Measurements from ENCODE around the gene ZBTB24.

ZBTB24 gene

DNA sequence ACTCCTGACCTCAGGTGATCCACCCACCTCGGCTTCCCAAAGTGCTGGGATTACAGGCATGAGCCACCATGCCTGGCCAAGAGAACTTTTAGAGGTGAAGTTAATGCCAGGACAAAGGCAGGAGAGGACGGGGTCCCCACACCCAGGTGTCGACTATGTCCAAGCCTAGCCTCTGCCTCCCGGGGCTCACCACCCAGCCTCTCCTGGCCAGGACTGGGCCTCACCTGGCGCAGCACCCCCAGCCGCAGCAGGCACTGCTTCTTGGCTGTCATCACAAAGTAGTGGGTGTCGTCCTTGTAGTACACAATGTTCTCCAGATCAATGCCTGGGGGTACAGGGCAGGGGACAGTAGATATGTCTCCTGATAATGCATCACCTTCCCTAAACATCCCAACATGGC, 31.6 kb downstream of the ZBTB24 start:
- no peak for DNase-seq (ENCODE audit: low read depth in 2 of 2)

- DNase-seq (ENCODE audit: low read depth in 2 of 2) = no peak
Measured at GRCh38 chr6:109450801-109451200, 32.2 kb downstream of the ZBTB24 start.

DNA sequence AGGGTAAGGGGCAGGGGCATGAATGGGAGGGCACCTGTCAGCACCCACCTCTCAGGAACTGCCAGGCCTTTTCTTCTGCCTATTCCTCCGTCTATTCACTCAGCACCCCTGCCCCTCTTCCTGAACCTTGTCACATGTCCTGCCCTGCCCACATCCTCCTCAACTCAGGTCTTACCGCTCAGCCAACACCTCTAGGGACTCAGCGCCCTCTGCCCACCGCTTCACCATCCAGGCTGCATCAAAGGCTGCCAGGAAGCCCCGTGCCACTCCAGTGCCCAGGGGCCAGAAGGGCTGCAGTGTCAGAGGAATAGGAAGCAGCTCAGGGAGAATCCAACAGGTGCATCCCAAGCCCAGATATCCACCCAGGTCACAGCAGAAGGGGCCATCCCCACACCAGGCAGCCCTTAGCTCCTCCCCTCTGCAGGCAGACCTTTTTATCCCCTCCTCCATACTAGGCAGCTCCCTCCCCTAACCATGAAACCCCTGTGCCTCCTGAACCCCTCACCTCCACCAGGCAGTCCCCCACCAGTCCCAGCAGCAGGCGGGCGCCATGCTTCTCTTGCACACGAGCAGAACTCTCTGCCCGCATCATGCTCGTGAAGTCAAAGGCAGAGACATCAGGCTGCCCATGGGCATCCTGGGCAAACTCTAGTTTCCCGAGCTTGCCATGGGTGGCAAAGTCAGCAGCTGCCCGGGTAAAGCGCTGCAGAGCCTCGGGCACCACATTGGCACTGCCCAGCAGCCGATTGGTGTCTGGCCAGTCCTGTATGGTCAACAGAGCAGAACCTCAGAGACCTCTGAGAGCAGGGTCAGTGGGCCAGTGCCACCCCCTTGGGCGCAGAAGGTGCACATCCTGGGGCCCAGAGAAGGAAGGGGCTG, 33.0 kb downstream of the ZBTB24 start:
- no peak for DNase-seq (ENCODE audit: low read depth in 2 of 2)

GRCh38 chr6:109449064-109449794, 33.8 kb downstream of the ZBTB24 start:
- no peak for DNase-seq (ENCODE audit: low read depth in 2 of 2)

- no peak for DNase-seq (ENCODE audit: low read depth in 2 of 2)
Measured at GRCh38 chr6:109448615-109449014, 34.4 kb downstream of the ZBTB24 start.

DNA sequence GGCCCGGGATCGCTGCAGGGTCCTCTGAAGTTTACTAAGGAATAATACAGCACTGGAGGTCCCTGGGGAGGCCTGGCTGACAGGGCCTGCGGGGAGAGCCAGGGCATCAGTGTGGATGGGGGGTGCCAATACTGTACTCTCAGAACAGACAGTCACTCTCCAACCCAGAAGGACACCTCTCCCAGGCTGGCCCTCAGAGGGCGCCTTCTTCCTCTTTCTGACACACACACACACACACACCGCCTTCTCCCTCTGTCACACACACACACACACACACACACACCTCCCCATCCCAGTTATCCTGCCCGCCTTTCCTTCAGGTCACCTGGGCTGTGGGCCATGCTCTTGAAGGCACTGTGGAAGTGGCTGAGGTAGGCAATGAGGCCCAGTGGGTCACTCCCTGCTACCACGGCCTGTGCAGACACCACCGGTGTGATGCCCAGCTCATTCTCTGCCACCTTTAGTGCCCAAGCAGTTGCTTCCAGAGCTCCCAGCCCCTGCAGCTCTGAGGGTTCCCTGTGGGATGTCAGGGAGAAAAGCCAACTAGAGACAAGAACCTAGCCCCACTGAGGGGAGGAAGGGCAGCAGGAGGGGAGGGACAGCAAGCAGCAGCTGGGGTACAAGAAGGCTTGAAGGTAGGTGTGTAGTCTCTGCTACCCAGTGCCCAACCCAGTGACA, 35.0 kb downstream of the ZBTB24 start:
- DNase-seq (ENCODE audit: low read depth in 2 of 2) = no peak

- DNase-seq (ENCODE audit: low read depth in 2 of 2) = no peak
Measured at GRCh38 chr6:109447087-109447486, 35.9 kb downstream of the ZBTB24 start.

- no peak for DNase-seq (ENCODE audit: low read depth in 2 of 2)
Measured at GRCh38 chr6:109446541-109446940, 36.5 kb downstream of the ZBTB24 start.

- no peak for DNase-seq (ENCODE audit: low read depth in 2 of 2)
Measured at GRCh38 chr6:109446072-109446471, 36.9 kb downstream of the ZBTB24 start.

GRCh38 chr6:109445382-109445781, 37.6 kb downstream of the ZBTB24 start:
- no peak for DNase-seq (ENCODE audit: low read depth in 2 of 2)

- no peak for DNase-seq (ENCODE audit: low read depth in 2 of 2)
Measured at GRCh38 chr6:109443425-109443950, 39.5 kb downstream of the ZBTB24 start.

DNA sequence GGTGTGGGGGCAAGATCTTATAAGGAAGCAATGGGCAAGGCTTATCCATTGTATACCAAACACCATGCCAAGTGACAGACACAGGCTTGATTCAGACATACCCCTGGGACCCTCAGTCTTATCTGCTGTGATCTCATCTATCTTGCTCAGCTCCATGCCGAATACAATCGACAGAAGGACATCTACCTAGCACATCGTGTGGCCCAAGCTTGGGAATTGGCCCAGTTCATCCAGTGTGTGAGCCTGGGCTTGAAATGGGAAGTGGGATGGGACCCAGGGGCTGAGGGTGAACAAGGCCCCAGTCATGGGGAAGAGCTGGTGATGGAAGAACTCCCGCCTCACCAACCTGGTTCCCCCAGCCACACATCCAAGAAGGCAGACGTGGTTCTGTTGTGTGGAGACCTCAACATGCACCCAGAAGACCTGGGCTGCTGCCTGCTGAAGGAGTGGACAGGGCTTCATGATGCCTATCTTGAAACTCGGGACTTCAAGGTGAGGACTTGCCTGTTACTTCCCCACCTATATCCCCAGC, 40.6 kb downstream of the ZBTB24 start:
- no peak for DNase-seq (ENCODE audit: low read depth in 2 of 2)

- no peak for DNase-seq (ENCODE audit: low read depth in 2 of 2)
Measured at GRCh38 chr6:109441069-109441816, 41.8 kb downstream of the ZBTB24 start.

GRCh38 chr6:109440331-109441068, 42.5 kb downstream of the ZBTB24 start, which contains the start of the genes PPIL6 and SMPD2:
Gene PPIL6 (minus strand): TSS chr6:109440628. CDS start chr6:109440590, 38 bp downstream.
Gene SMPD2 (plus strand): TSS chr6:109440724. CDS start chr6:109441122, 398 bp downstream.
- peak; percentile 75 to 76 for DNase-seq (ENCODE audit: low read depth in 2 of 2)

DNA sequence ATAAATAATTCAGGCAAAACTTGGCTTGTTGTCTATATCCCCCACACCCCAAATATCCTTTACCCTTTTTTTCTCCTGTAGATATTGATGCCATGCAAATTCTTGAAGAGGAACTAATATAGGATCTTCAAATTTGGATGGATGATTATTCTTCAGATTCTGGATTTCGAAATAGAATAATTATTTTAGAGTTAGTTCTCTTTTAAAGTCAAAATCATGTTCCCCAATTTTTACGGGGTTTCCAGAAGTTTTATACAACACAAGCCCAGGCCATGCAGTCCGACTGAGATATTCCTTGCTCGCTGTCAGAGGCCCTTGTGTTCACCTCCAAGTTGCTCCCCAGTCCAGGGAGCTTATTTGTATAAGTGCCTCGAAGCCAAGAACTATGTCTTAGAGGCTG, 47.0 kb downstream of the ZBTB24 start:
- no peak for DNase-seq (ENCODE audit: low read depth in 2 of 2)

DNA sequence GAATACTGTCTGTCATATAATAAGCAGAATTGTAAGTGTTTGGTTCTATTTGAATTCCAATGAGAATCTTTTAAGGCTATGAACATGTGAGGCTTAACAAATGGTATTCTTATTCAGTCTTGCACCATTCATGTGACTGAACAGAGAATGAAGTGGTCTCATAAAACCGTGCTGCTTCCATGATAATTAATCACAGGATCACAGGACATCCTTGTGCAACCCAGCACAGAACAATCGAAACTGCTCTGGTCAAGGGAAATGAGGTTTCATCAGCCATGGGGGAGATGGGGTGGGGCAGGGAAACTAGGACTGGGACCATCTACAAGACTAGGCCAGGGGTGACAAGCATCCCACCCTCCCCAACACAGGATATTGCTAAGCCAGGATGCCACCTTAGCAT, 48.6 kb downstream of the ZBTB24 start:
- DNase-seq (ENCODE audit: low read depth in 2 of 2) = no peak

DNA sequence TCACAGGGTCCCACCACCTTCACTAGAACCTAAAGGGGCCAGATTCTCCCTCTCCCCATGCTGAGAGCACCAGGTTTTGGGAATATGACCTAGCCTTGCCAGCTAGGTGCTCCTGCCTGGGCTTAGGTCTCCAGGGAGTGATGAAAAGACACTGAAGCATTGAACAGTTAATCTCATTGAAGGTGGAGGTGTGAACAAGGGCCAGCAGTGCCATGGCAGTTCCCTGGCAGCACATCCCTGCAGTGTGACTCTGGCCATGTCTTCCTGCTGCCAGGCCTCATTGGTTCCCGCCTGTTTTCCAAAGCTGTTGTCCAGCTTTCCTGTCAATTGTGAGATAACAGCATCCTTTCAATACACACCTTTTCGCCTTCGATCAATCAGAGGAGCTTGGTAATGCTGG, 53.5 kb downstream of the ZBTB24 start:
- no peak for DNase-seq (ENCODE audit: low read depth in 2 of 2)

- DNase-seq (ENCODE audit: low read depth in 2 of 2) = peak; percentile 28 to 42
Measured at GRCh38 chr6:109428889-109429477, 54.0 kb downstream of the ZBTB24 start.

DNA sequence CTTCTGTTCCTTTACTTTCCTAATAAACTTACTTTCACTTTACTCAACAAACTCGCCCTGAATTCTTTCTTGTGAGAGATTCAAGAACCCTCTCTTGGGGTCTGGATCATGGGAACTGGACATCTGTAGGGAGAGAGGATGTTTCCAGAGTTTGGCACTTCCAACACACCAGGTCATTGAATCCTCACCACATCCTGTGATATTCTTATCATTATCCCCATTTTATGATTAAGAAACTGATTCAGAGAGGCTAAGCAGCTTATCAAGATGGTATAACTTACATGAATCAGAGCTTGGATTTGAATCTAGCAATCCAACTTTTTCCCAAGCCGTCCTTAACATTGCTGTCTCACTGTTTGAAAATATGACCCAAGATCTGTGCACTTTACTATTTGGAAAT, 58.1 kb downstream of the ZBTB24 start:
- no peak for DNase-seq (ENCODE audit: low read depth in 2 of 2)

GRCh38 chr6:109421184-109421583, 61.8 kb downstream of the ZBTB24 start:
- DNase-seq (ENCODE audit: low read depth in 2 of 2) = no peak

Data from fibroblast of skin of left biceps (primary cell).